CD4-positive, alpha-beta T cell (primary cell): ENCODE measurements around the gene VILL. TPM values are rescaled to one million over a fixed set of nuclear protein-coding genes. Genes with fewer than 3 reads are reported as not detected.

ENCODE experiments used
- ATAC-seq: fragments of 200-7000 bp; cut with Tn5 transposase; one replicate; pipeline ENCODE4 v1.10.0; 2022; ENCODE audit warnings: mild to moderate bottlenecking; ENCODE audit not compliant: poor library complexity
- CTCF ChIA-PET: fragments of 350-600 bp; sonication (Branson Sonifier 250); formaldehyde crosslinking; loops from one replicate; lab custom pipeline; 2021; ENCODE audit warnings: antibody characterized with exemption, inconsistent platforms; lab: Charles Lee
- POLR2A ChIA-PET: fragments of 350-600 bp; sonication (Branson Sonifier 250); formaldehyde crosslinking; loops from one replicate; lab custom pipeline; 2021; ENCODE audit warnings: antibody characterized with exemption, inconsistent platforms; lab: Charles Lee
- DNase-seq, 14 experiments: peaks; one replicate each; pipeline ENCODE4 v3.0.0-alpha.2; 2013 to 2020; ENCODE audit warnings: mixed read lengths in 2 of 14
- H3K27ac ChIP-seq, 2 donors: one replicate each; pipeline versions ENCODE4 v1.5.1 to v1.7.0; 2013; ENCODE audit warnings: low read length in 2 of 2, low read depth in 1 of 2, mild to moderate bottlenecking in 1 of 2
- H3K27me3 ChIP-seq, 2 experiments: 1 replicate in 1 of 2; 2 replicates in 1 of 2; pipeline versions ENCODE4 v1.6.1 to v1.7.0; 2013; ENCODE audit warnings: low read length in 2 of 2, control low read depth in 1 of 2, mild to moderate bottlenecking in 1 of 2, moderate library complexity in 1 of 2; ENCODE audit not compliant: insufficient read depth in 2 of 2, control insufficient read depth in 1 of 2
- H3K36me3 ChIP-seq: one replicate; pipeline ENCODE4 v1.6.1; 2013; ENCODE audit warnings: low read length, control low read depth; ENCODE audit not compliant: insufficient read depth
- H3K4me1 ChIP-seq: one replicate; pipeline ENCODE4 v1.6.1; 2013; ENCODE audit warnings: low read length, control low read depth; ENCODE audit not compliant: insufficient read depth
- H3K4me3 ChIP-seq: one replicate; pipeline ENCODE4 v1.5.1; 2013; ENCODE audit warnings: mild to moderate bottlenecking, low read length, moderate library complexity
- H3K9me3 ChIP-seq, 2 experiments: 1 replicate in 1 of 2; 2 replicates in 1 of 2; pipeline versions ENCODE4 v1.6.1 to v1.7.0; 2013; ENCODE audit warnings: low read length in 2 of 2, mild to moderate bottlenecking in 2 of 2, control low read depth in 1 of 2, moderate library complexity in 1 of 2; ENCODE audit not compliant: control insufficient read depth in 1 of 2, insufficient read depth in 1 of 2
- H3K27ac Mint-ChIP-seq: one replicate; pipeline ENCODE4 v1.8.0; 2020; ENCODE audit warnings: mixed read lengths
- H3K27me3 Mint-ChIP-seq: one replicate; pipeline ENCODE4 v1.8.0; 2021; ENCODE audit warnings: mixed read lengths
- H3K36me3 Mint-ChIP-seq: one replicate; pipeline ENCODE4 v1.8.0; 2021; ENCODE audit warnings: low read depth, mixed read lengths
- H3K4me1 Mint-ChIP-seq: one replicate; pipeline ENCODE4 v1.8.0; 2021; ENCODE audit warnings: low read depth, mixed read lengths
- H3K4me3 Mint-ChIP-seq: one replicate; pipeline ENCODE4 v1.8.0; 2020; ENCODE audit warnings: mild to moderate bottlenecking, mixed read lengths
- H3K9me3 Mint-ChIP-seq: one replicate; pipeline ENCODE4 v1.8.0; 2020; ENCODE audit warnings: mixed read lengths
- CTCF ChIP-seq: fragments of 200-600 bp; IDR thresholded peaks from one replicate; pipeline ENCODE4 v1.8.0; 2022; ENCODE audit warnings: antibody characterized with exemption, mild to moderate bottlenecking
- intact Hi-C, 2 experiments: fragments of 100-400 bp; cut with DNase I in 1 of 2; cut with micrococcal nuclease in 1 of 2; formaldehyde crosslinking; loops; one replicate each; pipeline versions ENCODE4 v1.15.1 to v1.9.0; 2023 to 2025; cut with DNase I, micrococcal nuclease
- total RNA-seq, 174 experiments: library from RNA in 2 of 174; stranded (reverse) in 2 of 174; gene quantifications; one replicate each; pipeline ENCODE4 v1.2.3 and lab custom pipeline; 2021 to 2026

VILL gene
- total RNA-seq, 2 experiments from 2014 or later = 23.2 to 24.4 TPM

GRCh38 chr3:37995652-37996641 is 5.4 kb downstream of the VILL start:
- intact Hi-C loops = no loop called here
- H3K4me1 ChIP-seq = peaks cover 57% of the 10 kb centered on the region

GRCh38 chr3:37996785-37997301 is 6.3 kb downstream of the VILL start:
- H3K4me3 ChIP-seq = no peak overlapping the region
- ATAC-seq (peak; percentile 70), DNase-seq (peak; percentile 66 to 92 (median 77))
- no peaks in the 10 kb centered on the region for H3K9me3 ChIP-seq
- peak overlapping the region; percentile 95 for H3K27ac Mint-ChIP-seq
- H3K4me1 Mint-ChIP-seq = peaks cover 65% of the 10 kb centered on the region
- H3K4me1 ChIP-seq = peaks cover 57% of the 10 kb centered on the region
- H3K36me3 Mint-ChIP-seq = peaks cover 59% of the 10 kb centered on the region
- H3K27me3 Mint-ChIP-seq = no peaks in the 10 kb centered on the region
- intact Hi-C loops = no loop called here
- ChIA-PET POLR2A (interaction anchor here (0.7 to 1.4 kb wide), 7 partner anchors 17 to 168 kb away, joined by 3 to 6 read pairs (median 4); partner anchors contain the start of genes ACAA1, DLEC1 and OXSR1), CTCF (interaction anchor here (0.7 to 1.3 kb wide), 10 partner anchors 13 to 483 kb away, joined by 3 to 14 read pairs (median 4); partner anchors contain the start of genes DLEC1 and OXSR1)
- no peaks in the 10 kb centered on the region for H3K9me3 Mint-ChIP-seq
- no peaks in the 10 kb centered on the region for H3K27me3 ChIP-seq
- peaks cover 36% of the 10 kb centered on the region for H3K36me3 ChIP-seq
- peak overlapping the region; percentile 81 for H3K4me3 Mint-ChIP-seq
- peak overlapping the region in 1 of 2 donors; percentile 12 for H3K27ac ChIP-seq
- TF ChIP-seq CTCF = peak; percentile 94

More at GRCh38 chr3:37995652-37996641, 5.4 kb downstream of the VILL start:
- Histone ChIP-seq H3K36me3 (peaks cover 28% of the 10 kb centered on the region), H3K4me3 (no peak overlapping the region), H3K9me3 (no peaks in the 10 kb centered on the region), H3K27ac (peak overlapping the region in 1 of 2 donors; percentile 22), H3K27me3 (no peaks in the 10 kb centered on the region)
- Mint-ChIP-seq H3K9me3 (no peaks in the 10 kb centered on the region), H3K4me1 (peaks cover 65% of the 10 kb centered on the region), H3K27ac (peak overlapping the region; percentile 95), H3K36me3 (peaks cover 55% of the 10 kb centered on the region), H3K27me3 (no peaks in the 10 kb centered on the region), H3K4me3 (peak overlapping the region; percentile 97)
- CTCF ChIA-PET = interaction anchor here (0.7 to 1.3 kb wide), 9 partner anchors 12 to 169 kb away, joined by 3 to 14 read pairs (median 4); partner anchors contain the start of genes DLEC1 and OXSR1
- peak in 5 of 14 experiments; percentile 30 to 62 (median 54) for DNase-seq
- no peak for TF ChIP-seq CTCF
- ATAC-seq = no peak
- POLR2A ChIA-PET = interaction anchor here (0.7 to 1.4 kb wide), 6 partner anchors 16 to 169 kb away, joined by 3 to 6 read pairs (median 4); partner anchors contain the start of genes ACAA1, DLEC1 and OXSR1

- ChIA-PET POLR2A (interaction anchor here (0.8 to 1.4 kb wide), 6 partner anchors 25 to 168 kb away, joined by 3 to 6 read pairs (median 4); partner anchors contain the start of genes ACAA1, DLEC1 and OXSR1), CTCF (interaction anchor here (1.0 to 1.3 kb wide), 9 partner anchors 13 to 483 kb away, joined by 3 to 14 read pairs (median 4); partner anchors contain the start of genes DLEC1 and OXSR1)
- Mint-ChIP-seq H3K27ac (peak overlapping the region; percentile 95), H3K9me3 (no peaks in the 10 kb centered on the region), H3K4me3 (no peak overlapping the region), H3K27me3 (no peaks in the 10 kb centered on the region), H3K36me3 (peaks cover 63% of the 10 kb centered on the region), H3K4me1 (peaks cover 65% of the 10 kb centered on the region)
- intact Hi-C loops = no loop called here
- Histone ChIP-seq H3K4me3 (no peak overlapping the region), H3K4me1 (peaks cover 60% of the 10 kb centered on the region), H3K27ac (no peak overlapping the region), H3K9me3 (no peaks in the 10 kb centered on the region), H3K27me3 (no peaks in the 10 kb centered on the region), H3K36me3 (peaks cover 41% of the 10 kb centered on the region)
- TF ChIP-seq CTCF = no peak
- ATAC-seq (no peak), DNase-seq (peak in 1 of 14 experiments; percentile 36)
Observed at GRCh38 chr3:37997342-37997741, 6.8 kb downstream of the VILL start.
